Muscle of leg (tissue), 11 donors: Measurements from ENCODE around the gene DNAJB13. TPM values are rescaled to one million over a fixed set of nuclear protein-coding genes. Genes with fewer than 3 reads are reported as not detected.

Source experiments
- DNase-seq: peaks from one replicate; pipeline ENCODE4 v3.0.0; 2013
- H3K27ac ChIP-seq: one replicate; pipeline ENCODE4 v1.5.1; 2013; ENCODE audit warnings: mild to moderate bottlenecking, low read length, control low read depth
- H3K27me3 ChIP-seq: one replicate; pipeline ENCODE4 v1.6.1; 2013; ENCODE audit warnings: low read length; ENCODE audit not compliant: control insufficient read depth, insufficient read depth
- H3K36me3 ChIP-seq: one replicate; pipeline ENCODE4 v1.6.1; 2013; ENCODE audit warnings: low read length; ENCODE audit not compliant: control insufficient read depth, insufficient read depth
- H3K4me1 ChIP-seq: one replicate; pipeline ENCODE4 v1.6.1; 2013; ENCODE audit warnings: low read length; ENCODE audit not compliant: control insufficient read depth, insufficient read depth
- H3K4me3 ChIP-seq: one replicate; pipeline ENCODE4 v1.5.1; 2013; ENCODE audit warnings: low read length, control low read depth
- H3K9me3 ChIP-seq: replicated peaks from 2 replicates; pipeline ENCODE4 v1.6.1; 2013; ENCODE audit warnings: low read depth, low read length; ENCODE audit not compliant: control insufficient read depth
- WGBS: methylation state at CpG from one replicate; pipeline ENCODE4 v1.1.5; 2013; ENCODE audit warnings: missing lambda C conversion rate; ENCODE audit not compliant: insufficient coverage; 5-methylcytosine and 5-hydroxymethylcytosine counted together
- polyA plus RNA-seq, 8 donors: library from polyadenylated mRNA; unstranded; fragments of 120-200 nt; gene quantifications; one replicate each; pipeline versions ENCODE4 v1.2.1 to v1.2.3, GENCODE V29; 2013; ENCODE audit warnings: inconsistent platforms in 1 of 8, low replicate concordance in 1 of 8; ENCODE audit not compliant: insufficient read length in 8 of 8, insufficient read depth in 1 of 8
- total RNA-seq: library from RNA; stranded (reverse); fragments of 120-200 nt; gene quantifications from one replicate; pipeline ENCODE4 v1.2.4, GENCODE V29; 2013

The DNAJB13 gene
- total and polyA plus RNA-seq, 9 donors: 0.18 to 0.80 (median 0.38) TPM

DNA sequence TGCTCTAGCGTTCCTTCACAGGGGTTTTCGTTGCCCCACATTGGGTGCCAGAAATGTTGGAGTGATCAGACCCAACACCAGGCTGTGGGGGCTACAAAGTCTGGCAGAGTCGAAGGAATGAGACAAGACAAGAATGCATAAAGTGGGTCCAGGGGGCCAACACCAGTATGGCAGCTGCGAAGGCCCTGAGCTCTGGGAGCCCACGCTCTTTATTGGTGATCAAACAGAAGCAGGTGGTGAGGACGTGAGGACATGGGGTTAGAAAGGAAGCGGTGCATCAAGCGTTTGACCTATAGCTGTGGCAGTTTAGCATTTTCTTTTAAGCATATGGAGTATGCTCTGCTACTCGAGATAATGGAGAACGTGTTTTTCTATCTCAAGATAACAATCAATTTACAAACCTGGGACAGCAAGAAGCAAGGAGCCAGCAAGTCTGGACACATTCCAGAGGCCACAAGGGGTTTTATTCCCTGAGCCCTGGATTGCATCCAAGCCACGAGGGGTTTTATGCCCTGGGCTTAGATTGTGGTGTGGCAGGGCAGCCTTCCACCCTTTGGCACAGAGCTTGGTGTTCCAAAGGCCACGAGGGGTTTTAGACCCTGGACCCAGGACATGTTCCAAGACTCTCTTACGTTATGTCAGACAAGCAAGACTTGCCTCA is 3.9 kb upstream of the DNAJB13 start:
- H3K36me3 ChIP-seq: no peaks in the 10 kb centered on the region
- H3K27ac ChIP-seq: no peak overlapping the region
- peaks cover 2% of the 10 kb centered on the region for H3K9me3 ChIP-seq
- no peak for DNase-seq
- 83% methylated on average over 8 of the region's 13 CpGs for WGBS
- no peaks in the 10 kb centered on the region for H3K27me3 ChIP-seq
- H3K4me1 ChIP-seq: no peaks in the 10 kb centered on the region
- no peak overlapping the region for H3K4me3 ChIP-seq

- peaks cover 2% of the 10 kb centered on the region for H3K9me3 ChIP-seq
- H3K27me3 ChIP-seq: no peaks in the 10 kb centered on the region
- no peak overlapping the region for H3K27ac ChIP-seq
- no peaks in the 10 kb centered on the region for H3K36me3 ChIP-seq
- DNase-seq: no peak
- no peaks in the 10 kb centered on the region for H3K4me1 ChIP-seq
- 87% methylated on average over 4 of the region's 4 CpGs for WGBS
- no peak overlapping the region for H3K4me3 ChIP-seq
Measured at GRCh38 chr11:73949246-73949645, 1.6 kb upstream of the DNAJB13 start.

- peaks cover 2% of the 10 kb centered on the region for H3K9me3 ChIP-seq
- H3K4me1 ChIP-seq: no peaks in the 10 kb centered on the region
- no peaks in the 10 kb centered on the region for H3K36me3 ChIP-seq
- no peak overlapping the region for H3K4me3 ChIP-seq
- DNase-seq: no peak
- WGBS: 100% methylated on average over 1 of the region's 5 CpGs
- no peak overlapping the region for H3K27ac ChIP-seq
- no peaks in the 10 kb centered on the region for H3K27me3 ChIP-seq
Measured at GRCh38 chr11:73949912-73950311, 914 bp upstream of the DNAJB13 start.

- Histone ChIP-seq H3K27me3 (peaks cover under 1% of the 10 kb centered on the region), H3K4me1 (no peaks in the 10 kb centered on the region), H3K4me3 (no peak overlapping the region), H3K27ac (no peak overlapping the region), H3K36me3 (no peaks in the 10 kb centered on the region), H3K9me3 (peaks cover under 1% of the 10 kb centered on the region)
- DNase-seq: no peak
- no CpG with 5 or more reads among the region's 7 CpGs for WGBS
Measured at GRCh38 chr11:73951797-73952196, 971 bp downstream of the DNAJB13 start.

GRCh38 chr11:73956876-73957653 is 6.2 kb downstream of the DNAJB13 start:
- Histone ChIP-seq H3K4me1 (no peaks in the 10 kb centered on the region), H3K36me3 (no peaks in the 10 kb centered on the region), H3K27me3 (peaks cover 18% of the 10 kb centered on the region), H3K27ac (no peak overlapping the region), H3K4me3 (no peak overlapping the region), H3K9me3 (no peaks in the 10 kb centered on the region)
- DNase-seq: no peak
- WGBS: 25% methylated on average over 14 of the region's 29 CpGs

GRCh38 chr11:73957654-73958361 is 7.0 kb downstream of the DNAJB13 start:
- DNase-seq: no peak
- H3K27me3 ChIP-seq: peaks cover 18% of the 10 kb centered on the region
- no peak overlapping the region for H3K4me3 ChIP-seq
- H3K9me3 ChIP-seq: no peaks in the 10 kb centered on the region
- WGBS: 39% methylated on average over 22 of the region's 25 CpGs
- H3K27ac ChIP-seq: no peak overlapping the region
- no peaks in the 10 kb centered on the region for H3K36me3 ChIP-seq
- H3K4me1 ChIP-seq: no peaks in the 10 kb centered on the region

DNA sequence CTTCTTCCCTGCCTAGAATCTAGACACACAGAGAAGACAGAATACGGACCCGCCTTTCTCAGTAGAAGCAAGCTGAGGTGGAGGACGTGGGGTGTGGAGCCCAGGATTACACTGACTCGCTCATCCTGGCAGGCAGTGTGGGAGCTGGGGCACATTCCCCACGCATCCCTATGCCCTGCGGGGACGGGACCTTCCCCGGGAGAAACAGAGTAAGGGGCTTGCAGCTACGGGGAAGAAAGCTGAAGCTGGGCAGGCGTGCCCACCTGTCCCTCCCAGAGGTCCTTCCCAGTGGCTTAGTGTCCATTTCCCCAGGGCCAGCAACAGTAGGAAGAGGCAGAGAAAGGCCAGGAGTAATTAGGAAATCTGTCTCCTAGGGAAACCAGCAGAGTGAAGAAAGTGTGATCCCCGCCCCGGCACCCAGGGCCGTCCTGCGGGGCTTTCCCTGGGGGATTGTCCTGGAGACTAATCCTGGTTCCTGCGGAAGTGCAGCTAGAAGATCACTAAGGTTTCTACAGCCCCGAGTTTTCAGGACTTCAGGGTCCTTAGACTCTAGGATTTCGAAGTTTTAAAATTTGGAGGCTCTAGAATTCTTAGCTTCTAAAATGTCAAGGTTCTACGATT is 7.8 kb downstream of the DNAJB13 start:
- Histone ChIP-seq H3K27ac (no peak overlapping the region), H3K4me3 (no peak overlapping the region), H3K4me1 (no peaks in the 10 kb centered on the region), H3K27me3 (peaks cover 18% of the 10 kb centered on the region), H3K36me3 (no peaks in the 10 kb centered on the region), H3K9me3 (no peaks in the 10 kb centered on the region)
- 76% methylated on average over 15 of the region's 18 CpGs for WGBS
- DNase-seq: no peak

DNA sequence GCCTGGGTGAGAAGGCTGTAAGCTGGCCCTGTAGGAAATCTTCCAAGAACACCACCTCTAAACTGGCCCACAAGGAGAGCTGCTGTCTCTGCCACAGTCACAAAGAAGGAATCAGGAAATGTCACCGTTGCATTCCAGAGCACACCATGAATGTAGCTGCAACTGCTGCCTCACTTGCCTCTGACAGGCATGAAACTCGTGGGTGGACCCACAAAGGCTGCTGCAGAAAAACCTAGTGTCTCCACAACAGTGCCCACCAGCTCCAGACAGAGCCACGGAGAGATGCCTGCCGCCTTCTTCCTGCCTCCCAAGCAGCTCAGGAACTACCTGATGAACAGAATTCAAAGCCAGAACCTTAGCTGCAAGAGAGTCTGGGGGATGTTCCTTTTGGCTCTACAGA is 10.5 kb downstream of the DNAJB13 start:
- WGBS: 63% methylated on average over 2 of the region's 4 CpGs
- Histone ChIP-seq H3K4me1 (peaks cover 6% of the 10 kb centered on the region), H3K27ac (no peak overlapping the region), H3K4me3 (no peak overlapping the region), H3K27me3 (peaks cover 18% of the 10 kb centered on the region), H3K9me3 (no peaks in the 10 kb centered on the region), H3K36me3 (no peaks in the 10 kb centered on the region)
- no peak for DNase-seq

DNA sequence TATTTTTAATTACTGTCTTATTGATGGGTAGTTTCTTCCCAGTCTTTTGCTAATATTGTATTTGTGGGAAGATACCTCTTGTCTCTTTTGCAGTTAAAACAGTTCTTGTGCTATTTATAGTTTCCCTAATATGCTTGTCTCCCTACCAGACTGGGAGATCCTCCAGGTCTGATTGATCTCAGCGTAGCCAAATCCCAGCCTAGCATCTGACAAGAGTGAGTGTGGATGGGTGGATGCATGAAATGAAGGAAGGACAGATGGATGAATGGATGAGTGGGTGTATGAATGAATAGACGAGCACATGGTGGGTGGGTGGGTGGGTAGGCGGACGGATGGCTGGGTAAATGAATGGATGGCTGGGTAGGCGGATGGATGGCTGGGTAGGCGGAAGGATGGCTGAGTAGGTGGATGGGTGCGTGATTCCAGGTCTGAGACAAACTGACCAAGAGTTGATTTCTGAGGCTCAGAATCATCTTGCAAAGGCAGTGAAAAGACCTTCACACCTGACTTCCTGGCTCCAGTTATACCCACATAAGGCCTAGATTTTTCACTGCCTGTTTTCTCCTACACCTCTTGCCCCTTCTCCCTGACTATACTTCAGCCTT is 11.4 kb downstream of the DNAJB13 start:
- peaks cover 6% of the 10 kb centered on the region for H3K4me1 ChIP-seq
- H3K36me3 ChIP-seq: no peaks in the 10 kb centered on the region
- no peak overlapping the region for H3K27ac ChIP-seq
- WGBS: 89% methylated on average over 5 of the region's 7 CpGs
- no peaks in the 10 kb centered on the region for H3K9me3 ChIP-seq
- H3K27me3 ChIP-seq: peaks cover 14% of the 10 kb centered on the region
- H3K4me3 ChIP-seq: no peak overlapping the region
- DNase-seq: no peak
